NCI-H1048 (cell line): ENCODE data around the gene SEPHS1.

Experiments
- DNase-seq: peaks from one replicate; lab custom pipeline; 2025; lab: John Stamatoyannopoulos, UW

The SEPHS1 gene

DNA sequence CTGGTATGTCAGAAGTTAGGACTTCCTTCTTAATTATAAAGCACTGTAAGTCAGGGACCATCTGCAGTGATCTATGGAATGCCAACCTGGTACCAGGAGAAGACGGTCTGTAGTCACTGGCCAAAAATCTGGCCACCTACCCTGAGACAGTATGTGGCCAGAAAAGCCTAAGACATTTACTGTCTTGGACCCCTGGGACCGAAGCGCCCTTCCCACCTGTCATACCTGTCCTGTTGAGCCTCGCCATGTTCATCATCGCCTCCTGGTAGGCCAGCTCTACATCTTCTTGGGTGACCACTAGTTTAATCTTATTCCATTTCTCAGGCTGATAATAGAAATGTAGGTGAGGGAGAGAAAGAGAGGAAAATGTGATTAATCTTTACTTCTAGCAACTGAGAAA, 20.0 kb downstream of the SEPHS1 start:
- no peak for DNase-seq

DNA sequence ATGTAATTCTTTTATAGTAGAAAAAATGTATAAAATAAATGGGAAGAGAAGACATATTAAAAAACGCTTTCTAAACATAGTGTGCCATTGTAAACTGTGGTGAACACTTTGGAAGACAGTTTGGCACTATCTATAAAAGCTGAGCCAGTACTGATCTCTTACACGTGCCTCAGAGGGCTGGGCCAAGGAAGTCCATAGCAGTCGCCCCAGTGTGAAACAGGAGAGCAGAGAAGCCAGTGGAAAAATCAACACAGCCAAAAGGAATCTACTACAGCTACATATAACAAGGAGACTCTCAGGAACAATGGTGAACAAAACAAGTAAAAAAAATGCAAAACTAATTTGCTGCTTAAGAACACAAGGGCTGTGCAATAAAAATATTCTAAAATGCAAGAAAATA, 20.6 kb downstream of the SEPHS1 start:
- DNase-seq: no peak

DNA sequence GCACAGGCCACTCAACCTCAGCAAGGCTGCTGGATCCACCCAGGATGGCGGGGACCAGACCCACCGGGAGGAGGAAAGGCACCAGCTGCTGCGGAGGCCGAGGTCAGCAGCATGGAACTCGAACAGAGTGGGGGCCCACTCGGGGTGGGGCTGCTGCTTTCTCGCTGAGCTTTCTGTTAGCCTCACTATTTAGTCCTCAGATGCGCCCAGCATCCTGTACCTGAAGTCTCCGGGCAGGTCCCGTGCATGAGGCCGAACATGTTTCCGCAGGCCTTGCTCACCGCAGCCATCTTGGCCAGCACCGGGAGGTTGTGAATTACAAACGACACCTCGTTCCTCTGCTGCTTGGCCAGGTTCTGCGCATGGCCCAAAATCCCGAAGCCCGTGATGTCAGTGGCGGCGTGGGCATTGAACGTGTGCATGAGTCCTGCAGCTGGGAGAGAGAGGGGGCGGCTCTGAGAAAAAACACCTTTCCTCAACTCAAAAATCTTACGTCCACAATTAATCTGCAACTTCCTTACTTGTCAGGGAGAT, 25.4 kb downstream of the SEPHS1 start:
- no peak for DNase-seq

DNA sequence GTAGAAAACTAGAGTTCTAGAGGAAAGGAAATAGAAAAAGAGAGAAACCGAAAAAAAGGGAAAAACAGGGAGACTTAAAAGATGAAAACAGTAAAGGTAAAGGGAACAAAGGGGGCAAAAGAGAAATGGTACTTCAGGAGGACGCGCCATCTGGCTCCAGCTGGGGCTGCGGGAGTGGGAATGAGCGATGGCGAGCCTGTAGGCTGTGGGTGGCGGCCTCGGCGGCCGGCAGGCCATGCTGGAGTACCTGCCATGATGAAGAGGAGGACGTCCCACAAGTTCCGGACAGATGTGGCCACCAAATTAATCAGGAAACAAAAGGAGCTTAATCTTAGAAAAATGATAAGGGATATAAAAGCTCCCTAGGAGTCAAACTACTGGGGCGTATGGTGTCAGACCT, 26.5 kb downstream of the SEPHS1 start:
- DNase-seq: no peak

DNA sequence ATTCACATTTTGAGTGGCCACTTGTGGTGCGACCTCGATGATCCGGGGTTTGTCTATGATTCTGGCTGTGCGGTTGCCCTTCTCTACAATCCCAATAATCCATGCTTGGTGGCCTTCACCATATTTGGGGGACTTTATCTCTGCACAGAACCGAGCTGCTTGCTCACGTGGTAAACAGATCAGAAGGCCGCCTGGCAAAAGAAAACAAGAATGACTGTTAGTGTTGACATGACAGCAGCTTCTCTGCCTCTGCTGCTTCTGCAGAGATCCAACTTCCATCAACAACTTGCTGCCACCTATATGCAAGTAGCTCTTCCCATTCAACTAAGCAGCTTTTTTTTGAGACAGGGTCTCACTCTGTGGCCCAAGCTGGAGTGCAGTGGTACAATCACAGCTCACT, 28.9 kb downstream of the SEPHS1 start:
- no peak for DNase-seq

DNA sequence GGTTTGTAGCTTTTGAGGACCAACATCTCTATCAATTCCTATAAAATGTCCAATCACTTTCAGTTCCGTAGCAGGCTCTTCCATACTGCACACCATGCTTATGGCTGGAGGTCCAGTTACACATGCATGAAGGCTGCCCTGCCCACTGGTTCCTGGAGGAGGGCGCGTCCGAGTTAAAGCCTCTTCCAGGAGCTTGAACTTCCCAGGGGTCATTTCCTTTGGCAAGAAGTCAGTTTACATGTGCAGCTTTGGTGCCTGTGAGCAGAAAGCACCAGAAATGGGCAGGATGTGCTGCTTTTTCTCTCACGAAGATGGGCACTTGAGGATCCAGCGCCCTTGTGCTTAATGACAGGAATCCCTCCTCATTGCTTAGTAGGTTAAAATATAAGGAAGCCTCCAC, 30.6 kb downstream of the SEPHS1 start:
- no peak for DNase-seq

DNA sequence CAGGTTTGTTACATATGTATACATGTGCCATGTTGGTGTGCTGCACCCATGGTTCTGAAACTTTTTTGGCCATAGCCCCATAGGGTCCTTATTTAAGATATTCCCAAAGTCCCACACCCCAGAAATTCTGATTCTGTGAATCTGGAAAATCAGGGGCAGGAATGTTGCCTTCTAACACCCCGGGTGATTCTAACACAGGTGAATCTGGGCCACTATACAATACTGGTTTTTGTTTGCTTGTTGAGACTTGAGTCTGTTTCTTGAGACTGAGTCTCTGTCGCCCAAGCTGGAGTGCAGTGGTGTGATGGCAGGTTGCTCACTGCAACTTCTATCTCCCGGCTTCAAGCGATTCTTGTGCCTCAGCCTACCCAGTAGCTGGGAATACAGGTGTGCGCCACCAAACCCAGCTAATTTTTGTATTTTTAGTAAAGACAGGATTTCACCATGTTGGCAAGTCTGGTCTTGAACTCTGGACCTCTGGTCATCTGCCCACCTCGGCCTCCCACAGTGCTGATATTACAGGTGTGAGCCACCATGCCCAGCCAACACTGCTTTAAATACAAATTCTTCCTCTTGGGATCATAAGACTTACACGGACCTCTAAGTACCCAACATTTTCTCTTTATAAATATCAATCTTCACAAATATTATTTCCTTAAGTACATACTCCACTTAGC, 31.3 kb downstream of the SEPHS1 start:
- no peak for DNase-seq

DNA sequence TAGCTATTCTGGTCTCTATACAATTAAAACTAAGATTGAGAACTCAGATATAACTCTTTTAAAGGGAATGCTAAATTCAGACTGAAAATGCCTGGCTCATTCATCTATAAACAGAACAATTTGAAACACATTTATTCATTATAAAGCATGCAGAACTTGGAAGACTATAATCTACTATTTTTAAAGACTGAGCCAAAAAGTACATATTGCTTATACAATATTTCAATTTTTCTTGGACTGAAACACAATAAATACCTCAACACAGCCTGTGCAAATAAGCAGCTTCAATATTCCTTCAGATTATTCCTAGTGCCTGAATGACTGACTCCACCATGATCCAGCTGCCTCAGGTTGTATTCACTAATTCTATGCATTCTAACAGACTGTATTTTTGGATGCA, 32.7 kb downstream of the SEPHS1 start:
- DNase-seq: no peak

DNA sequence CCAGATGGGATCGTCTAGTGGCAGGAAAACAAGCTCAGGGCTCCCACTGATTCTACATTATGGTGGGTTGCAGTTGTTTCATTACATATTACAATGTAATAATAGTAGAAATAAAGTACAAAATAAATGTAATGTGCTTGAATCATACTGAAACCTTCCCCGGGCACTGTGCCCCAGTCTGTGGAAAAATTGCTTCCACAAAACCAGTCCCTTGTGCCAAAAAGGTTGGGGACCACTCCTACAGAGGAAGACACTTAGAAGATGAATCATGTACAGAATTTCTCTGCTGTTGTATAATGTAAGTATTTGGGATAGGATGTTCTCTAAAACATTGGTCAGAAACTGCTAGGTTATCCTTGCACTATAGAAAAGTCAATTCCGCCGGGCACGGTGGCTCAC, 36.9 kb downstream of the SEPHS1 start:
- DNase-seq: no peak

DNA sequence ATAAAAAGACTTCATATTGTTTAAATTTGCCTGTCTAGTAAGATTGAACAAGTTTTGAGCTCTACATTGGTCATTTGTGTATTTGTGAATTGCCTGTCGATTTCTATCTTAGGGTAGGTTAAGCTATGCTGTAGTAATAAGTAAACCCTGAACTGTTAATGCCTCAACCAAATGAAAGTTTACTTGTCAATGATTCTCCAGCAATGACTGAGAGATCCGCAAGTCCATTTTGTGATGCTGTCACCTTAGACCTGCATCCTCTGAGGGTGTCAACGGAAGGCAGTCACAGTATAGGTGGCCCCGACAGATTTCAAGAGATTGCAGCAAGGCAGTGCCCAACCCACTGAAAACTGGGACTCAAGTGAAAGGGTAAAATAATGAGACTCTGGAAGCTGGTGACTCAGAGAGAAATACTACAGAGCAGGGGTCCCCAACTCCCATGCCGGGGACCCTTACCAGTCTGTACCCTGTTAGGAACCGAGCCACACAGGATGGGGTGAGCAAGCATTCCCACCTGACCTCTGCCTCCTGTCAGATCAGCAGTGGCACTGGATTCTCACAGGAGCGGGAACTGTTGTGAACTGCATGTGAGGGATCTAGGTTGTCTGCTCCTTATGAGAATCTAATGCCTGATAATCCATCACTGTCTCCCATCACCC, 37.4 kb downstream of the SEPHS1 start:
- DNase-seq: no peak

DNA sequence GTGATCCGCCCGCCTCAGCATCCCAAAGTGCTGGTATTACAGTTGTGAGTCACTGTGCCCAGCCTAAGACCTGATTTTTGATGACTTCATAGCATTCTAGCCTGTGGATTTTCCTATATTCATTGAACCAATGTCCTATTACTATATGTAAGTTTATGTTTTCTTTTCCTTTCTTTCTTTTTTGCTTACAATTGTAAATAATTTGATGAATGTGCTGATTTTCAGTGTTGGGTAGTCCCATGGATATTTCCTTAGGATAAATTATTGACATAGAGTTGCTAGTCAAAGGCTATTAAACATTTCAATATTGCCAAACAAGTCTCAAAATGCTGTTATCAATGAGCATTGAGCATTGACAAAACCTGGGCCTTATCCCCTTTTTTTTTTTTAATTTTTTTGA, 38.3 kb downstream of the SEPHS1 start:
- DNase-seq: no peak

DNA sequence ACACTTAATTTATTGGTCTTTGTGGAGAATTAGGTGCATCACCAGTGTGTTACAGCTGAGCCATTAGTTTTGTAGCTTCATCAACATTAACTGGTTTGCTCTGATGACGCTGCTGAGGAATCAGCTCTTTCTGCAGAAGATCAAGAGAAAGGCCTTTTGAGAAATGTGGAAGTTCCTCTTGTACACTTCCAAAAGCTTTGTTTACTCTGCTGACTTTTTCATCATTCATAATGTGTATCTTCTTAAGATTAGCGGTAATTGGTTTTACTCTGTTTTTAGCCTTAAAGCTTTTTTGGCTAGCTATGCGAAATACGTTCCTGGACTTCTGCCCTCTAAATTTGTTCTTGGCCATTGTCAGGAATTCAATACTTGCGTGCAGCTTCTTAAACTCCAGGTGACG, 40.0 kb downstream of the SEPHS1 start:
- no peak for DNase-seq

DNA sequence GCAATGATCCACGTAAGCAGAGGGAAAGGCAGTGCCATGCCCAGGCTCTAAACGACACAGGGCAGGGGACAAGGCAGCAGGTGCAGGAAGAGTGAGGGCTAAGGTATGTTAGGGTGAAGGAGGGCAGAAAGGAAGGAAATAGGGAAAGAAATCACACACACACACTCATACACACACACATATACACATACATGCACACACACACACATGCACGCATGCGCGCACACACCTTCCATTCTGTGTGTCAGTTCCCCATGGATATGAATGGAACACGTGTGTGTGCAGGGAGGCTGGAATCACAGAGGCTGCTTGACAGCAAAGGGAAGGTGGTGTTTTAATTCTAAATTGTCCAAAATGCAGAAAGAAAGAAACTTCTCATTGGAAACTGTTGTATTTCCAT, 42.0 kb downstream of the SEPHS1 start:
- DNase-seq: no peak

DNA sequence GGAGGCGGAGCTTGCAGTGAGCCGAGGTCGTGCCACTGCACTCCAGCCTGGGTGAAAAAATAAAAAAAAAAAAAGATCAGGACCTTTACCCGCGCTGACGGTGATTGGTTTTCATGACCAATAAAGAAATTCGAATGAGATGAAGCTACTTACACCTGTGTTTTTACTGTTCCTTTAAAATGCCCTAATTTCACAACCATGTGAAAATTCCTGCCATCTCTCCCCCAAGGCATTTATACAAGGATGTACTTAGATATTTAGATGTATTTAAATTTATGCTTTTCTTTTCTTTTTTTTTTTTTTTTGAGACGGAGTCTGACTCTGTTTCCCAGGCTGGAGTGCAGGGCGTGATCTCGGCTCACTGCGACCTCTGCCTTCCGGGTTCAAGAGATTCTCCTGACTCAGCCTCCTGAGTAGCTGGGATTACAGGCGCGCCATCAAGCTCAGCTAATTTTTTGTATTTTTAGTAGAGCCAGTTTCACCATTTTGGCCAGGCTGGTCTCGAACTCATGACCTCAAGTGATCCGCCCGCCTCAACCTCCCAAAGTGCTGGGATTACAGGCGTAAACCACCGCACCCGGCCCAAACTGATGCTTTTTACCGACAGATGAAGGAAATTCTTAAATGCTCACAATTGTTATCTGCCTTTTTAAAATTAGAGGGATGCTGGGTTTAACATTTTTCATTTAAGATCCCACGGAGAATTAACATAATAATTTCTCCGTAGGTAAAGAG, 45.1 kb downstream of the SEPHS1 start:
- no peak for DNase-seq

DNA sequence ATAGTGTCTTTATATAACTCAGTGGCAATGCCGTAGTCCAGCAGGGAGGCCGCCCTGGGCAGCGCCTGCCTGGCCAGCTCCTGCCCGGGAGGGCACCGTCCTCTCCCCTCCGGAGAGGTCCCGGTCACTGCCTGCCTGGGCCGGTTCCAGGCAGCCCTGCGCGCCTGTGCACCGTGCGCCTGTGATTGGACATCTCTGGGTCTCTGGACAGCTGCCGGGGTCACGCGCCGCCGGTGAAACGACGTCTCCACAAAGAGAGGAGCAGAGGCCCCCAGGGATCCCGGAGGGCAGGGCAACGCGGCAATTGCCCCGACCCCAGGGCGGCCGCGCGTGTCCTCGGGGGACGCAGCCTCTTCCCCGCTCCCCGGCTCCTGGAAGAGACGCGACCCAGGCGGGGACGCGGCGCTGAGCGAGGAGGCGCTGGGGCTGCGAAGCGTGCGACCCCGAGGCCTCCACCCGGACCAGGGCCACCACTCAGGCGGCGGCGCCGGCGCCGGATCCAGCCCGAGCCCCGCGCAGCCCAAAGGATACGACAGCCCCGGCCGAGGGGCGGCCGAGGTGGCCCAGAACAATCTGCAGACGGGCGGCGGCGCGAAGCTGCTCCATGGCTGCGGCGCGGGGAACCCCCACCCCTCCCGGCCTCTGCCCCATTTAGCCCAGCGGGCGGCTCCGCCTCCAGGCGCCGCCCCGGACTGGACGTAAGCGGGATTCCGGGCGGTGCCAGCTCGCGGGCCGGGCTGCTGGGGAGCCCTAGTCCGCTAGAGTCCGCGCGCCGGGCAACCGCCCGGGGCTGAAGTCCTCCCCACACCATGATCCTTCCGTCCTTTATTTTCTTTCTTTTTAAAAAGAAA, 48.4 kb downstream of the SEPHS1 start, which contains the start of gene PHYH:
Gene PHYH, minus strand, starts transcription at position 628 of the 851 bp plus-strand sequence. Its CDS starts 22 bp downstream, at position 606.
- DNase-seq: peak; percentile 25

DNA sequence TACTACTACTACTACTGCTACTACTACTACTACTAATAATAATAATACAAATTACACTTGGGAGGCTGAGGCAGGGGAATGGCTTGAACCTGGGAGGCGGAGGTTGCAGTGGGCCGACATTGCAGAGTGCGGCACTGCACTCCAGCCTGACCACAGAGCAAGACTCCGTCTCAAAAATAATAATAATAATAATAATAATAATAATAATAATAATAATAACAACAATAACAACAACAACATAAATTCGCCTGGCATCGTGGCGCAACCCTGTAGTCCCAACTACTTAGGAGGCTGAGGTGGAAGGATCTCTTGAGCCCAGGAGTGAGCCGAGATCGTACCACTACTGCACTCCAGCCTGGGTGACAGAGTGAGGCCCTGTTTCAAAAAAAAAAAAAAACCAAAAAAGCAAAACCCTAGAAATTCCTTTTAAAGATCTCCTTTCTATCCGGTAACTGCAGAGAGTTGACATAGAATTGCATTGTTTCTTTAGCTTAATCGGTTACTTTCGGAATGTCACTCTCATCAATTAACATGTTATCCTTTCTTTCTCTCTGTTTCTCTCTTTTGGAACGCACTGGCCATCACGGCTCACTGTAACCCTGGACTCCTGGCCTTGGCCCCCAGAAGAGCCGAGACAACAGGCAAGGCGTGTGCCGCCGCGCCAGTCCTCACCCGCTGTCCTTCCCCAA, 49.2 kb downstream of the SEPHS1 start:
- no peak for DNase-seq

DNA sequence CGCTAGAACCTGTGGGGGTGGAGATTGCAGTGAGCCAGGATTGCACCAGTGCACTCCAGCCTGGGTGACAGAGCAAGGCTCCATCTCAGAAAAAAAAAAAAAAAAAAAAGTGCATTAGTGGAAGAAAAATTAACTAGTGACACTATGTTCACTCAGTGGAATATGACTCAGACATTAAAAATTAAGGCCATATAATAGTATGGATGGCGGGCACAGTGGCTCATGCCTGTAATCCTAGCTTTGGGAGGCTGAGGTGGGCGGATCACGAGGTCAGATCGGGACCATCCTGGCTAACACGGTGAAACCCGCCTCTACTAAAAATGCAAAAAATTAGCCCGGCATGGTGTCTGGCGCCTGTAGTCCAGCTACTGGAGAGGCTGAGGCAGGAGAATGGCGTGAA, 51.6 kb downstream of the SEPHS1 start:
- DNase-seq: no peak

DNA sequence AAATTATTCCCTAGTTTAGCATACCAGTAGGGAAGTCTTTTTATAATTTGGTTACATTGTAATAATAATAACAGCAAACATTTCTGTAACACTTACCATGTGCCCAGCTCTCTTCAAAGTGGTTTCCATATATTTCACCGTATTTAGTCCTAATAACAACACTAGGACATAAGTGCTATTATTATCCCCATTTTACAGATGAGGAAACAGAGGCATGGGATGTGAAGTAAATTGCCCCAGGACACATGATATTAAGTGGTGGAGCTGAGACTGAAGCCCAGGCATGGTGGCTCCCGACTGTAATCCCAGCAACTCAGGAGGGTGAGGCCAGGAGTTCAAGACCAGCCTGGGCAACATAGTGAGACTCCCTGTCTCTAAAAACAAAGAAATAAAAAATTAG, 53.3 kb downstream of the SEPHS1 start:
- no peak for DNase-seq

DNA sequence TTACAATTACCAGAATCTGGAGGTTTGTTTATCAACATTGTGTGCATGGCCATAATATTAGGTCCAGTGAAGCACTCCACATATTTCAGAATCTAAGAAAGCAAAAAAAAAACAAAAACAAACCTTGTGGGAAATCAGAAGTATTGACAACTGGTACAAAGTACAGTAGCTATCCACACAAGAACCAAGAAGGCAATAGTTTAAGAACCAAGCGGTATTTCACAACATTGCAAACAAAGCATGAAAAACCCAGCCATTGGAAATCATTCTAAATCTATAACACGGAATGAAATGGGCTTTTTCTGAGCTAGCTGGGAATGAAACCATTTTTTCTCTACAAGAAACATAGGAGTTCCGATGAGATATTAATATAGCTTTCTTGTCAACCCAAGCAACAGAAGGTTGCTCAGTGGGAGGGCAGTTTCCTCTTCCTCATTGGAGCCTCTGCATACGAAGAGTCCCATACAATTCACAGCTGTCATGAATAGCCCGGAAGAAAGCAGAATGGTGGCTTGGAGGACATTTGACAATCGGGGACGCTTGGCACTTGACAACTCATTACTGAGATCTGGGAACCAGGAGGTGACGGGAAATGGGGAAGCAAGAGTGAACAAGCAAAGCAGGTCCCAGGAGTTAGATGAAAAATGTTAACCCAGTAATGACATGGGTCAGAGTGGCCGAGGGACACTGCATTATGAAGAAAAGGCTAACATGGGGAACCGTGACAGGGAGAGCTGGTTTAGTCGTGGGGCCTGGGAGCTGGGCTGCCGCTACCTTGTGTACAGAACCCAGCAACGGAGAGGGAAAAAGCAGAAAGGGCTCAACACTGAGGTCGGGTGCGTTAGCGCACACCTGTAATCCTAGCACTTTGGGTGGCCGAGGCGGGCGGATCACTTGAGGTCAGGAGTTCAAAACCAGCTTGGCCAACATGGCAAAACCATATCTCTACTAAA, 56.0 kb downstream of the SEPHS1 start:
- no peak for DNase-seq

DNA sequence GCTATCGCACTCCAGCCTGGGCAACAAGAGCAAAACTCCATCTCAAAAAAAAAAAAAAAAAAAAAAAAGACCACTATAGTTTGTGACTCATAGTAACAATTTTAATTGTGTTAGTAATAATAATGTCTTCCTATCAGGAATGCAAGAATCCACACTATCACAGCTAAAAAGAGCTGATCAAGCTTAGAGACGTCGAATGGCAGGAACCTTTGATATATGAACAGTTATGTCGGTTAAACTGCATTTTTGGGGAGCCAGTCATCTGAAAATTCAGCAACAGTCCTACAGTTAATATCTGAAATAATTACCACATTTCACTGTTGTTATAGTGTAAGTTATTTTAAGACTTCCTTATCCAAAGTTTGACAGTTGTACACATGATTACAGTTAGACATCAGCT, 57.0 kb downstream of the SEPHS1 start:
- no peak for DNase-seq
